Left colon (tissue), 2 donors: Measurements from ENCODE around the gene GATM. TPM values are rescaled to one million over a fixed set of nuclear protein-coding genes. Genes with fewer than 3 reads are reported as not detected.
A peak's percentile ranks its signal among the peaks of the same experiment; 100 is the strongest.
"Not testable (repeated sequence)": the region's sequence is repeated elsewhere in the genome, so short reads cannot be mapped to it uniquely, and the experiment has no call there.

Experiments
- ATAC-seq: fragments of 200-7000 bp; cut with Tn5 transposase; one replicate; pipeline ENCODE4 v1.9.1; 2020; ENCODE audit warnings: mild to moderate bottlenecking, moderate library complexity
- DNase-seq, 2 donors: peaks; one replicate each; pipeline ENCODE4 v3.0.0-alpha.2; 2020
- intact Hi-C, 2 donors: fragments of 100-400 bp; cut with DNase I in 1 of 2; cut with micrococcal nuclease in 1 of 2; formaldehyde crosslinking; loops; one replicate each; pipeline versions ENCODE4 v1.11.2 to v1.14.0; 2022; cut with DNase I, micrococcal nuclease
- total RNA-seq, 2 donors: library from RNA; stranded (reverse); fragmentation: NEBNext Ultra II Directional; extraction: Animal tissue kit (Norgen Biotek cat#: 25700); gene quantifications; one replicate each; pipeline ENCODE4 v1.2.1, GENCODE V29; 2021
- donor health status: DM: no; HTN: no; CAD: no.
- donor health status: DM: yes; HTN: yes; CAD: no.

The GATM gene
- total RNA-seq, 2 donors from 2014 or later, result 3.5 to 12.0 TPM

DNA sequence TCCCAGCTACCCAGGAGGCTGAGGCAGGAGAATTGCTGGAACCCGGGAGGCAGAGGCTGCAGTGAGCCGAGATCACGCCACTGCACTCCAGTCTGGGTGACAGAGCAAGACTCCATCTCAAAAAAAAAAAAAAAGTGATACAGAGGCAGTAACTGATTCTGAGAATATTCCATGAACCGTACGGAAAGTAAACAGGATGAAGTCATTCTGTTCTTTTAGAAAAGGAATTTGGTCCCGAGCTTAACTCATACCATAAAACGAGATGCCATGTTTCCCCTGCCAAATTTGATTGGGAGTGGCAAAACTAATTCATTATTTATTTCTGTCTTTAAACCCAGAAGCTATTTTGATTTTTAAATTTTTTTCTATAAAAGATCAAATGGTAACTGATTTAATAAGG is 11.1 kb downstream of the GATM start:
- DNase-seq, intact Hi-C loops, ATAC-seq: not testable (repeated sequence)

- intact Hi-C loops, result no loop called here
- ATAC-seq, result no peak
- no peak for DNase-seq
Observed at GRCh38 chr15:45364271-45364670, 14.1 kb downstream of the GATM start.

- ATAC-seq (no peak), DNase-seq (no peak)
- intact Hi-C loops, result no loop called here
Observed at GRCh38 chr15:45363801-45364200, 14.5 kb downstream of the GATM start.

DNA sequence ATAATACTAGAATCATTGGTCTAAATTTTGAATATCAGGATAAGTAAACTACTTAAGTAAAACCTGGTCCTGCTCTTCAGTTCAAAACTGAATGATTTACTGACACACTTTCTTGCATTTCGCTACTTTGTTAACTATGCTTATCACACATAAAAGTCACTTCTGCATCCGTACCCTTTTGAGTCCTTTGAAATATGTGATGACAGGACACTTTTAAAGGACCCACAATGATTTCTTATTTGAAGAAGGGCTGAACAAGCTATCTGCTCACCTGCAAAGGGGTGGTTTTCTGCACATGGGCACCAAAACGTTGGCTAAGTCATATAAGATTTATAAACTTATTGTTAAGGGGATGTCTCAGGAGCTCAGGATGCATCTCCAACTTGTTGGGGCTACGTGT is 15.0 kb downstream of the GATM start:
- intact Hi-C loops, result no loop called here
- DNase-seq (no peak), ATAC-seq (no peak)

DNA sequence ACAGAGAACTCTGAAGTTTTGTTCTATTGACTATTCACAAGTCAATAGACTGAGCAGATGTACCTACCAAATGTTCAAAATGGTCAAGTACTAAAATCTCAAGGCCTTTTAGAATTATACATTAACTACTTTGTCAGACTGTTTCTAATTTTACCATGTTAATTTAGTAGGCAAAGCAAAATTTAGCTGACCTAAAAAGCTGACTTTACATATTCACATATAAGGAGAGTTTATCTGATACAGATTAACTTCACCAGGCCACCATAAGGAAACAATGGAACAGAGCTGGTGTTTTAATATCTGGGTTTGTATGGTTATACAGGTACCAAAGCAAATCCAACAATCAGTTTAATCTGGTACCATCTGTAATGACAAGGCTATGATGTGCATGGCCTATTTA is 15.9 kb downstream of the GATM start:
- DNase-seq (no peak), ATAC-seq (no peak)
- intact Hi-C loops, result no loop called here

DNA sequence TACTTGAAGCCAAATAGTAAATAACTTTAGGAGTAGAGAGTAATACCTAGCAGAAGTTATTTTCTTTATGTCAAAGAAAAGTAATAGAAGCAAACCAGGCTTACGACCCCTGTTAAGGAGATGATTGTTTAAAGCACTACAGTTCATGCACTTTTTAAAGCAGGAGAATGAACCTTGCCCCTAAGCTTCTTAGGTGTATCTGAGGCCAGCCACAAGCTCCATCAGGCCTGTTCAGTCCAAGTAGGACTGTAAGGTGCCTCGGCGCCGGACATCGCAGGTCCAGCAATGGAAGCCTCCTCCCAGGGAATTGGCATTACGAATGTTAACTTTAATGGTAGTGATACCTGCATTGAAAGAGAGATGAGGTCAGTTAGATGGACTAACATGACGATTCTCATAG is 16.5 kb downstream of the GATM start:
- DNase-seq (no peak), ATAC-seq (no peak)
- intact Hi-C loops, result no loop called here

DNA sequence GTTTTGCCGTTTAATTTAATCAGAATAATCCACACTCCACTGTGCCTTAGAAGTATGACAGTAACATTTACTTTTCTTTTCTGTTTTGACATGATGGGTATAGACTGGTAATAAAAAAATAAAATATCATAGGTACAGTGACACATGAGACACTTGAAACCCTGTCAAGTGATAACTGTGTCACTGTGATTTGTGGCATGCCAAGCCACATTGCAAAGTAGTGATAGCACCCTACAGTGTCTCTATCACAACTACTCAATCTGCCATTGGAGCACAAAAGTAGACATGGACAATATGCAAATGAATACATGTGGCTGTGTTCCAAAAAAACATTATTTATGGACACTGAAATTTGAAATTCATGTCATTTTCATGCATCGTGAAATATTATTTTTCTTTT is 22.5 kb downstream of the GATM start:
- no peak for DNase-seq
- intact Hi-C loops, result no loop called here
- no peak for ATAC-seq

DNA sequence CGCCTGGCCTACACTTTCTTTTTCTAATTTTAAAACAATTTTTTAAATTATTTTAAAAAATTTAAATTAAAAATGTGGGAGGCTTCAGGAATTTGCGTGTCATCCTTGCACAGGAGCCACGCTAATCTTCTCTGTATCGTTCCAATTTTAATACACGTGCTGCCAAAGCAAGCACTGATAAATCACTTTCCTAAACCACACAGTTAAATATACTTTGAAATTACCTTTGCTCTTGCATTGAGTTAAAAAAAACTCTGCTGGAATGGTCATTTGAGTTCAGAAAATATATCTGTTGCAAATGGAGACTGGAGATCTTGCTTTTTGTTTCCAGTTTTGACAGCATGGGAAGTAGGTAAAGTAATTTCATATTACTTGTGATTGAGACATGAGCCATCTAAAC is 23.6 kb downstream of the GATM start:
- intact Hi-C loops, result no loop called here
- DNase-seq (no peak), ATAC-seq (no peak)

DNA sequence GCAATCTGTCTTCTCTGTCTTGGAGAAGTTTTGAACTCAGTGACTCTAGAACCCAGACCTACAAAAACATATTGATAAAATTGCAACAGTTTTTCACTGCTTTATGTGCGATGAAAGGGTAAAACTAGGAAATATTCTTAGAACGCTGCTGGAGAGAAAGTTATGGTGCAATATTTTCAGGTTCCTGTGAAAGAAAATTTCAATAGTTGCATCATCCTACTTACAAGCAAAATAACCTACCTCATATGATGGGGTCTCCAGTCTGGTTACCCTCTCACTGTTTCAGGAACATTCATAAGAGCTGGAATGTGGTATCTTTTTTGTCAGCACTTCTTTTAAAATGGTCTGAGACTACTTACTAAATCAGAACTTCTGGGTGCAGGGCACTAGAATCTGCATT is 27.1 kb downstream of the GATM start:
- DNase-seq (no peak), ATAC-seq (no peak)
- intact Hi-C loops, result no loop called here

GRCh38 chr15:45349623-45350022 is 28.7 kb downstream of the GATM start:
- DNase-seq (no peak), ATAC-seq (no peak)
- intact Hi-C loops, result no loop called here

GRCh38 chr15:45347989-45348388 is 30.4 kb downstream of the GATM start:
- intact Hi-C loops, result no loop called here
- ATAC-seq, result no peak

GRCh38 chr15:45347033-45347432 is 31.3 kb downstream of the GATM start:
- intact Hi-C loops, result no loop called here
- ATAC-seq (no peak), DNase-seq (no peak)

More at GRCh38 chr15:45347989-45348388, 30.4 kb downstream of the GATM start:
- DNase-seq, result no peak

GRCh38 chr15:45346381-45346780 is 32.0 kb downstream of the GATM start:
- DNase-seq (no peak), ATAC-seq (no peak)
- intact Hi-C loops, result no loop called here

GRCh38 chr15:45343258-45343860 is 35.0 kb downstream of the GATM start:
- DNase-seq (no peak), ATAC-seq (no peak)
- intact Hi-C loops, result no loop called here

DNA sequence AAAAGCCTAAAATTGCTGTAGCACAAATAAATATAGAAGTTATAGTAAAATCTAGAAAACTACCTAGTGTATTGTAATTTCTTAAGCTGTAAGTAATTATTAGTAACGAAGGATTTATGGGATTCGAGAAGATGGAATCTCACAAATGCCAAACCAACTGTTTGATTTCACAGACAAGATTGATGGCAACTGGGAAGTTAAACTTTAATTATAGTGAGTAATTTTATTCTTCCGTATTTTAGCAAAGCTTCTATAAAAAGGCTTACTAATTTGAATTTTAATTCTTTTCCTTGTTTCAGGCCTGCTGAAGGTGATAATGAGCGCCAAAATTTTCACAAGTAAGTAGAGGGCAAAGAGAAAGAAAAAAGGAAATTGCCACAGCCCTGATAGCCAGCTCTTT is 36.6 kb downstream of the GATM start:
- DNase-seq, result no peak
- no peak for ATAC-seq
- intact Hi-C loops, result no loop called here

GRCh38 chr15:45340429-45340828 is 37.9 kb downstream of the GATM start:
- no peak for DNase-seq
- intact Hi-C loops, result no loop called here

DNA sequence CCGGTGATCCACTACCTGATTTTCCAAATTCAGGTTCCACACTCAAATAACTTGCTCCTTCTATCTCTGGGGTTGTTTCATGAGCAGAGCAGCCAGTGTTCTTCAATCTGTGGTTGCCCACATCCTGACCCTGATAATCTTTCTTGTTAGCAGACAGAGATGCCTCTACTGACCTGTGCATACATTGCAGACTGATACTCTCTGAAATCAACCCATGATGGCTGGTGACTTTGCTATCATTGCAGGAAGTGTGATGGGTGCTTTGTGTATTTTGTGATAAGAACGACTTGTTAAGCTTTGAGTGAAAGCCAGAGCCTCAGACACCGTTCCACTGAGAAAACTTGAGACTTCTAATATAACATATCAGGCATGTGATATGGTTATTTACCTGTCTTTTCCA is 39.9 kb downstream of the GATM start:
- DNase-seq, result no peak

More at GRCh38 chr15:45340429-45340828, 37.9 kb downstream of the GATM start:
- peak; percentile 70 for ATAC-seq

GRCh38 chr15:45337224-45337623 is 41.1 kb downstream of the GATM start:
- ATAC-seq, result peak; percentile 52
- intact Hi-C loops, result no loop called here
- no peak for DNase-seq

More for the DNA sequence above, 39.9 kb downstream of the GATM start:
- intact Hi-C loops, result no loop called here
- ATAC-seq, result peak; percentile 76

GRCh38 chr15:45333550-45333949 is 44.8 kb downstream of the GATM start:
- intact Hi-C loops, result no loop called here
- peak; percentile 37 to 52 for DNase-seq
- peak; percentile 40 for ATAC-seq

GRCh38 chr15:45332694-45333093 is 45.6 kb downstream of the GATM start:
- DNase-seq (no peak), ATAC-seq (no peak)
- intact Hi-C loops, result no loop called here

- ATAC-seq, result no peak
- intact Hi-C loops, result no loop called here
Observed at GRCh38 chr15:45331972-45332371, 46.4 kb downstream of the GATM start.

More at GRCh38 chr15:45331972-45332371, 46.4 kb downstream of the GATM start:
- DNase-seq, result no peak
